GM10847 (cell line): ENCODE measurements around the gene SMAD3.

Experiments used
- POLR2A ChIP-seq: IDR thresholded peaks from 2 replicates; pipeline ENCODE4 v1.6.1; 2011; ENCODE audit not compliant: insufficient read length; ENCODE audit errors: extremely low read depth

Gene SMAD3

DNA sequence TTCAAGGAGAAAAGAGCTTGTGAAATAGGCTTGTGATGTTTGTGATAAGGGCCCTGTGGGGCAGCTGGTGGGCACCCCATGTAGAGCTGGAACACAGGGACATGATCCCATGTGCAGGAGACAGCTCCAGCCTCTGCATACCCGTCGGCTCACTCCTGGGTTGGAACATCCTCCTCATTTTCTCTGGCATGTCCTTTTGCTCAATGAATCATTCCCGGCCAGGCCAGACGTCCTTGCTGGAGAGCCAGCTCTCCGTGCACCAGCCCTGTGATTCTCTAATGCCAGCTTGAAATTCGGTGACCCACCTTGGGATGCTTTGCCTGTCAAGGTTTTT is 77.3 kb downstream of the SMAD3 start:
- no peak for TF ChIP-seq POLR2A

GRCh38 chr15:67143646-67144045 is 78.2 kb downstream of the SMAD3 start:
- TF ChIP-seq POLR2A, result no peak

DNA sequence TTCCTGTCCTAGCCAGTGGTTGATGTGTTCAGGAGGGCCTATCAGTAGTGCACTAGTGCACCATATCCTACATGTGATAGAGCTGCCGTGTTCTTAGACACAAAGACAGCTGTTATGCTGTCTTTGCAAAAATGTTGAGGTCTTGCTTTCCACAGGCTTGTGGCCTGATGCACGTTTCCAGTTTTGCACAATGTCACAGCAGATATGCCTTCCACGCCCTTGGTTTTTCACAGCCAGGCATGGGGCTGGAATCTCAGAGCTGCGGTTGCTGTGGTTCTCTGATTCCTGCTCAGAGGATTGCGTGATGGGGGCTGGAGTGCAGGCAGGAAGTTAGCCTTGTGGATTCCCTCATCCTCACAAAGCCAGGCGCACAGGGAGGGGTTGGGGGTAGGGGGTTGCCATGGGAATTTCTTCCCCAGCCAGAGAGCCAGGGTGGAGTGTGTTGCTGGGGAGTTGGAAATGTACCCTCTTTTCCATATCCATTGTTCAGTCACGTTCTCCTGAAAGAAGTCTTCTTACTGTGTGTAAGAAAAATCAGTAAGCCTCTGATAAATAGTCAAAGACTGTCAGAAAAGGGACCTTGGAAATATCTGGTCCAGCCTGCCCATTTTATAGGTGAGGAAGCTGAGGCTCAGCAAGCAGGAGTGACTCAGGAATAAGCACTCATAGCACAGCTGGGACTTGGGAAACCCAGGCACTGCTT is 79.4 kb downstream of the SMAD3 start:
- no peak for TF ChIP-seq POLR2A

GRCh38 chr15:67145312-67145610 is 79.9 kb downstream of the SMAD3 start:
- no peak for TF ChIP-seq POLR2A

DNA sequence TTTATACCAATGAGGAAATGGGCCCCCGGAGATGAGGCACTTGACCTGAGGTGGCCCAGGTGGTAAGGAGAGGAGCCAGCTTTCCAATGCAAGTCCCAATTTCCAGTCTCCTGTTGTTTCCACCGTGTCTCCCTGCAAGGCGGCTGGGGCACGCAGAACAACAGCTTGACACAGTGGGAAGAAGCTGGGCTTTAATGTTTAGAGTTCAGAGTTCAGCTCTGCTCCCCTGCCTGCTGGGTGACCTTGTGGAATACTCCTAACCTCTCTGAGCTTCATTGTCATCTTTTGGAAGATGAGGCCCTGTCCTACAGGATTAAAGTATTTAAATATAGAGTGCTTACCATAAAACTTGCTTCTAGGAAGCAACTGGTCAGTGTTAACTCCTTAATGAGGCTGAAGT is 80.3 kb downstream of the SMAD3 start:
- no peak for TF ChIP-seq POLR2A

- no peak for TF ChIP-seq POLR2A
Observed at GRCh38 chr15:67146234-67146633, 80.8 kb downstream of the SMAD3 start.

DNA sequence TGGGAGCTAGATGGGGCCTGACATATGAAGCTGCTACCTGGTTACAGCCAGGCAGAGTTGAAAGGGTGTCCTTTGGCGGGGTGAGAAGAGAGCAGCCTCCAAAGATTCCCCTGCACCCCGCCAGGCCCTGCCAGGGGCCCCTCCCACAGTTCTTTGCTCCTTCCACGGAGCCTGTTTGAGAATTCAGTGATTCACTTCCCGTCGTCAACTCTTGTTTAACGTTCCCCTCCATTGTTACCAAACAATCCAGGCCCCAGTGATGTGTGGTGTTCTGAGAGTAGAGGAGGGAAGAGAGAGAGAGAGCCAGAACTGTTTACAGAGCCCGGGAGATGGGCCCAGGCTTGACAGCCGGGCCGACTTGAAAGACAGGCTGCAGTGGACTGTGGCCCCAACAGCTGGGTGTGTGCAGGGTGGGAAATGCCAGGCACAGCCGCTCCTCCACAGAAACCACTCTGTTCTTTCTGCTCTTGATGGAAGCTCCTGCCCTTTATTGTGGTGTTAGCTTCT is 81.5 kb downstream of the SMAD3 start:
- no peak for TF ChIP-seq POLR2A

GRCh38 chr15:67147396-67147949 is 82.1 kb downstream of the SMAD3 start:
- no peak for TF ChIP-seq POLR2A

- TF ChIP-seq POLR2A, result no peak
Observed at GRCh38 chr15:67148196-67148701, 82.8 kb downstream of the SMAD3 start.

- TF ChIP-seq POLR2A, result no peak
Observed at GRCh38 chr15:67149068-67149772, 83.8 kb downstream of the SMAD3 start.

DNA sequence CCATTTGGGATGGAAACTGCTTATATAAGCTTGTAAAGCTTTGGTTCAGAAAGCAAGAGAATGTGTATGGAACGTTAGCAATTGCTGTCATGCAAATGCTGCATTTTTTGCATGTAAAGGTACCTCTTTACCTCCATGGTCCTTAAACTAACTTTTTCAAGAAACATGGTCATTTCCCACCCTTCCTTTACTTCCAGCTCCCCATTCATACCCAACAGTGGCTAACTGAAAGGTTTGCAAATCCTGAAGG is 84.3 kb downstream of the SMAD3 start:
- no peak for TF ChIP-seq POLR2A

- TF ChIP-seq POLR2A, result no peak
Observed at GRCh38 chr15:67150023-67150860, 84.8 kb downstream of the SMAD3 start.

DNA sequence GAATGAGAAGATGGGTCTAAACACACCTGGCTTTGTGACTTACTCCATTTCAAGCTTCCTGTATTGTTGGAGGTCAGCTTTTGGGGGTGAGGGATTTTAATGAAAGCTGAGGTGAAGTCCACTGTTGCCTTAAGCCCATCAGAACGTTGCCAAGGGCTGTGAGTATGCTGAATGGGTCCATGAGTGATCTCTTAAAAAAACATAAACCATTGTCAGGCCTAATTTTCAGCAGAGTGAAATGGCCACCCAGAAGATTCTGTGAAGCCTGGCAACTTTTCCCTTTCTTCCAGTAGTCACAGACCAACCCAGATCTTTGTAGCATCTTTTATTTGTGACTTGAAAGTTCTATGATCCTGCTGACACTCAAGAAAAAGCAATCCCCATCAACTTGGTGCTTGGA is 87.0 kb downstream of the SMAD3 start:
- TF ChIP-seq POLR2A, result no peak

- no peak for TF ChIP-seq POLR2A
Observed at GRCh38 chr15:67154249-67154648, 88.8 kb downstream of the SMAD3 start.

DNA sequence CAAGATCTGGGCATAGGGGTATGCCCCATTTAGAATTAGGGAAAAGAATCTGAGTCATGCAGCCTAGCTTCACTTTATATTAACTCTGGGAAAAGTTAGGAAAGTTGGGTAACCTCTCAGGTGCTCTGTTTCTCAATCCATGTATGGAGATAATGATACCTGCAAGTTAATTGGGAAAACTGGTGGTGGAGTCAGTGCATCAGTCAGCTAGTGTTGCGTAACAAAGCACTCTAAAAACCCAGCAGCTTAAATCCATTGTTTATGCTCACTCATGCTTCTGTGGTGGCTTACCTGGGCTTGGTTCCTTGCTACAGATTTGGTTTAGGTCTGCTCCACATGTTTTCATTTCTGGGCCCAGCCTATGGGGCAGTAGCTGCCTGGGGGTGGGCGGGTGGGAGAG is 91.0 kb downstream of the SMAD3 start:
- no peak for TF ChIP-seq POLR2A

GRCh38 chr15:67156834-67157233 is 91.4 kb downstream of the SMAD3 start:
- TF ChIP-seq POLR2A, result no peak
